Gastroesophageal sphincter (tissue), 4 donors: ENCODE results near the gene JPH4. TPM values are rescaled to one million over a fixed set of nuclear protein-coding genes. Genes with fewer than 3 reads are reported as not detected.

ENCODE experiments used
- ATAC-seq: fragments of 150-250 bp; one replicate; pipeline ENCODE4 v1.9.1; 2016; ENCODE audit warnings: mild to moderate bottlenecking, moderate library complexity
- H3K27ac ChIP-seq, 4 donors: fragments of 200-600 bp; sonication (generic) in 3 of 4; 1 replicate in 3 of 4; 2 replicates in 1 of 4; pipeline ENCODE4 v1.5.1; 2016 to 2019
- H3K27me3 ChIP-seq: fragments of 200-600 bp; sonication (generic); one replicate; pipeline ENCODE4 v1.5.1; 2019
- H3K36me3 ChIP-seq, 2 donors: fragments of 200-600 bp; sonication (generic); one replicate each; pipeline ENCODE4 v1.5.1; 2019; ENCODE audit warnings: control low read depth in 1 of 2
- H3K4me1 ChIP-seq, 3 donors: fragments of 200-600 bp; sonication (generic); 1 replicate in 2 of 3; 2 replicates in 1 of 3; pipeline ENCODE4 v1.5.1; 2016 to 2019; ENCODE audit warnings: control low read depth in 2 of 3
- H3K4me3 ChIP-seq, 2 donors: fragments of 200-600 bp; sonication (generic); one replicate each; pipeline ENCODE4 v1.5.1; 2019; ENCODE audit warnings: mild to moderate bottlenecking in 1 of 2, moderate library complexity in 1 of 2
- H3K9me3 ChIP-seq, 3 donors: fragments of 200-600 bp; sonication (generic); one replicate each; pipeline ENCODE4 v1.5.1; 2017 to 2019; ENCODE audit warnings: control low read depth in 2 of 3
- EP300 ChIP-seq: sonication (generic); formaldehyde crosslinking; IDR thresholded peaks from one replicate; pipeline ENCODE4 v1.6.1; 2017; ENCODE audit warnings: antibody characterized with exemption, mild to moderate bottlenecking
- POLR2A ChIP-seq, 2 donors: fragments of 450-650 bp; IDR thresholded peaks; one replicate each; pipeline ENCODE4 v1.6.1; 2017; ENCODE audit warnings: antibody characterized with exemption in 2 of 2, mild to moderate bottlenecking in 2 of 2, moderate library complexity in 1 of 2
- POLR2AphosphoS5 ChIP-seq: sonication (generic); formaldehyde crosslinking; IDR thresholded peaks from one replicate; pipeline ENCODE4 v1.6.1; 2017; ENCODE audit warnings: antibody characterized with exemption
- WGBS, 2 donors: methylation state at CpG; one replicate each; pipeline ENCODE4 v1.1.5; 2018; ENCODE audit warnings: low coverage in 1 of 2; 5-methylcytosine and 5-hydroxymethylcytosine counted together
- total RNA-seq, 4 donors: library from RNA; depleted of rRNA; stranded (reverse); fragments of >200 nt; gene quantifications; one replicate each; pipeline ENCODE4 v1.1.0, GENCODE V29; 2016
- TF ChIP-seq, protein P1 (sequence below), 4 experiments: fragments of 200-600 bp in 2 of 4; fragments of 450-650 bp in 2 of 4; sonication (generic) in 1 of 4; IDR thresholded peaks; one replicate each; pipeline ENCODE4 v1.5.1; 2017 to 2019; ENCODE audit warnings: antibody characterized with exemption in 4 of 4, mild to moderate bottlenecking in 2 of 4, moderate library complexity in 2 of 4

The JPH4 gene
- total RNA-seq, 4 donors from 2014 or later, result 0.78 to 2.7 (median 1.5) TPM

DNA sequence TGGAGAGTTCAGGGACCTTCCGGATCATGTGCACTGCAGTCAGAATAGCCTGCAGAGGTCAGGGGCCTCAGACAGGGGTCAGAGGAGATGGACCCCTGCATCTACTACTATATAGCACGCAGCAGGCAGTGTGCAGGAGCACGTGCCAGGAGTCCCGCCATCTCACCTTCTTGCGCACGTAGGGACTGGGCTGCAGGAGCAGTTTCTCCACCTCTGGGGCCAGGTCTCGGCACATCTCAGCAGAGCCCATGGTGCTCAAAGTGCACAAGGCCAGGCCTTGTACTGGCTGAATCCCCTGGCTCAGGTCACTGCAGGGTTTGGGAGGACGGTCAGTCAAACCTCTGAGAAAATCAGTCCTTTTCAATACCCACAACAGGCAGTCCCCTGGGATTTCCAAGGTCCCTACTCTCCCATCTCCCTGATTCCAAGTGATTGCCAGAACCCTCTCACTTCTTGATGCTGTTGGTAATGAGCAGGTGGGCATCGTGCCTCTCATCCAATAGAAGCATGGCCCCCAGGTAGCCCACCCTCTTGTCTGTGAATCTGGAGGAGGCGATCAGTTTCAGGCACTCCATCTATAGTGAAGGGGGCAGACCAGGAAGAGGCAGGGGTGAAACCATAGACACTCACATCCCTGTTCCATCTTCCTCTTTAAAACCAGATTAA is 12.3 kb downstream of the JPH4 start:
- Histone ChIP-seq H3K27me3 (peaks cover 8% of the 10 kb centered on the region), H3K4me3 (no peak overlapping the region), H3K9me3 (no peaks in the 10 kb centered on the region), H3K4me1 (peaks cover 0 to 31% (median 0%) of the 10 kb centered on the region in 3 donors), H3K27ac (no peak overlapping the region), H3K36me3 (peaks cover 0 to 20% of the 10 kb centered on the region in 2 donors)
- WGBS, 2 donors, result 93% methylated on average over 2 of the region's 10 CpGs; no CpG with 5 or more reads in 1 of the 2 donors
- TF ChIP-seq POLR2AphosphoS5 (no peak), EP300 (no peak), POLR2A (IDR thresholded peaks at IDR 0.05) (no peak)
- TF ChIP-seq, protein P1, sequence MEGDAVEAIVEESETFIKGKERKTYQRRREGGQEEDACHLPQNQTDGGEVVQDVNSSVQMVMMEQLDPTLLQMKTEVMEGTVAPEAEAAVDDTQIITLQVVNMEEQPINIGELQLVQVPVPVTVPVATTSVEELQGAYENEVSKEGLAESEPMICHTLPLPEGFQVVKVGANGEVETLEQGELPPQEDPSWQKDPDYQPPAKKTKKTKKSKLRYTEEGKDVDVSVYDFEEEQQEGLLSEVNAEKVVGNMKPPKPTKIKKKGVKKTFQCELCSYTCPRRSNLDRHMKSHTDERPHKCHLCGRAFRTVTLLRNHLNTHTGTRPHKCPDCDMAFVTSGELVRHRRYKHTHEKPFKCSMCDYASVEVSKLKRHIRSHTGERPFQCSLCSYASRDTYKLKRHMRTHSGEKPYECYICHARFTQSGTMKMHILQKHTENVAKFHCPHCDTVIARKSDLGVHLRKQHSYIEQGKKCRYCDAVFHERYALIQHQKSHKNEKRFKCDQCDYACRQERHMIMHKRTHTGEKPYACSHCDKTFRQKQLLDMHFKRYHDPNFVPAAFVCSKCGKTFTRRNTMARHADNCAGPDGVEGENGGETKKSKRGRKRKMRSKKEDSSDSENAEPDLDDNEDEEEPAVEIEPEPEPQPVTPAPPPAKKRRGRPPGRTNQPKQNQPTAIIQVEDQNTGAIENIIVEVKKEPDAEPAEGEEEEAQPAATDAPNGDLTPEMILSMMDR (IDR thresholded peaks at IDR 0.05), result no peak
- ATAC-seq, result no peak

DNA sequence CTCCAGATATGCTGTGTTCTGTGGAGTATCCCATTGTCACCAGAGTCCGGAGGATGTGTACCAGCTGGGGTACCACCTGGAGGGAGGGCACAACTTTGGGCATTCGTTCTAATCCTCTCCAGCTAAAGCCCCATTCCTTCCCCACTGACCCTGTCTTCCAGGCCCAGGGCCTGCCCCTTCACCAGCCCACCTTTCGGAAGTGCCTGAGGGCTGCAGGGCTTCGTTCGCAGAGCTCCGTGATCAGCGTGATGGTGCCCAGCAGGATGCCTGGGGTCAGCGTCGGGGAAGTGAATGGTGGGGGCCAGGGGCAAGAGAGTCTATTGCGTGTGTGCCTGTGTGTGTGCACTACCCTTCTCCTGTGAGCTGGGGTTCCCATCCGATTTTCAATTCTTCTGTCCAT is 13.0 kb downstream of the JPH4 start:
- WGBS, 2 donors, result 86% methylated on average over 4 of the region's 11 CpGs; no CpG with 5 or more reads in 1 of the 2 donors
- no peak overlapping the region for H3K4me3 ChIP-seq
- no peak overlapping the region for H3K27ac ChIP-seq
- H3K4me1 ChIP-seq, result peaks cover 0 to 31% (median 0%) of the 10 kb centered on the region in 3 donors
- no peaks in the 10 kb centered on the region for H3K9me3 ChIP-seq
- H3K36me3 ChIP-seq, result peaks cover 0 to 24% of the 10 kb centered on the region in 2 donors
- no peak for TF ChIP-seq EP300
- TF ChIP-seq POLR2AphosphoS5, result no peak
- no peak for TF ChIP-seq POLR2A (IDR thresholded peaks at IDR 0.05)
- TF ChIP-seq, protein P1 (IDR thresholded peaks at IDR 0.05), result no peak
- no peak for ATAC-seq
- H3K27me3 ChIP-seq, result peaks cover 2% of the 10 kb centered on the region

DNA sequence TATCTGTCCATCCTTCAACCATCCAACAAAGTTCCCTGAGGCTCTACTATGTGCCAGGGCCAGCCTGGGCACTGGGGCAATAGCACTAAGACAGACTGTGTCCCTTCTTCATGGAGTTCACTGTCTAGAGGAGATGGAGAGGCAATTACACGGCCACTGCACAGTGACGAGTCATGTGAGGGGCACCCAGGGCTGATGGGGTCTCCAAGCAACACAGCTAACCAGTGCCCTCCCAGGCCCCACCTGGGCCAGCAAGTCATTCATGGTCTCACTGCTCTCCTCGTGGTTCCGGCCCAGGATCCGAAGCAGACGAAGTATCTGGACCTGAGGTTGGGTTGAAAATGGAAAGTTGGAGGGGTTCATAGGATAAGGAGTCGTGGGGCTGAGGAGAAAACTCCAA is 13.7 kb downstream of the JPH4 start:
- Histone ChIP-seq H3K36me3 (peaks cover 0 to 31% of the 10 kb centered on the region in 2 donors), H3K4me3 (no peak overlapping the region), H3K4me1 (peaks cover 0 to 31% (median 0%) of the 10 kb centered on the region in 3 donors), H3K9me3 (no peaks in the 10 kb centered on the region), H3K27me3 (no peaks in the 10 kb centered on the region), H3K27ac (no peak overlapping the region)
- ATAC-seq, result no peak
- 90% methylated on average over 1 of the region's 7 CpGs; no CpG with 5 or more reads in 1 of the 2 donors for WGBS, 2 donors
- no peak for TF ChIP-seq EP300
- TF ChIP-seq, protein P1 (IDR thresholded peaks at IDR 0.05), result no peak
- no peak for TF ChIP-seq POLR2AphosphoS5
- no peak for TF ChIP-seq POLR2A (IDR thresholded peaks at IDR 0.05)

DNA sequence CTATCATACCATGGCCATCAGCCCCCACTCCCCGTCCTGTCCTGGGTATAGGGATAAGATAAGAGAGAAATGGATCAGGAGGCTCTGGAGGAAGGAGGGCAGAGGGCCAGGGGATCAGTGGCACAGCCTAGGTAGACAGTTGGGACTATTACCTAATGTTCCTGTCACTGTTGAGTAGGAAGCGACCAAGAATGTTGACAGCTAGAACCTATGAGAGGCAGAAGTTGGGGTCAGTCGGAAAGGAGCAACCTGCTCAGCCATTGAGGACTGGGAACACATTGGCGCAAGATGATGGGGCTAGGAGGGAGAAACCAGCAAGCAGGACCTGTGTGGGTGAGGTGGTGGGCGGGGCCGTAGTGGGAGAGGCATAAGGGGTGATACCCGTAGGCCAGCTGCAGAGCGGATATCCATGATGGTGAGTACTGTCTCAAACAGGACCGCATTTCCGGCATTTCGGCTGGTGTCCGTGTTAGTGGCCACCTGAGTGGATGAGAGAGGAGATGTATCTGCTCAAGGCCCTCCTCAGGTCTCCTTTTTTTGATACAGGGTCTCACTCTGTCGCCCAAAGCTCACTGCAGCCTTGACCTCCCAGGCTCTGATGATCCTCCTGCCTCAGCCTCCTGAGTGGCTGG is 14.3 kb downstream of the JPH4 start:
- no peaks in the 10 kb centered on the region for H3K9me3 ChIP-seq
- ATAC-seq, result no peak
- no peak overlapping the region for H3K4me3 ChIP-seq
- peaks cover 0 to 37% of the 10 kb centered on the region in 2 donors for H3K36me3 ChIP-seq
- 77 to 90% methylated on average over 4 to 13 of the region's 13 CpGs for WGBS, 2 donors
- TF ChIP-seq EP300 (no peak), POLR2A (IDR thresholded peaks at IDR 0.05) (no peak), POLR2AphosphoS5 (no peak)
- TF ChIP-seq, protein P1 (IDR thresholded peaks at IDR 0.05), result no peak
- H3K27me3 ChIP-seq, result no peaks in the 10 kb centered on the region
- peaks cover 0 to 36% (median 0%) of the 10 kb centered on the region in 3 donors for H3K4me1 ChIP-seq
- no peak overlapping the region for H3K27ac ChIP-seq
